HepG2 (cell line): ENCODE measurements around the gene RNASE4. TPM values are rescaled to one million over a fixed set of nuclear protein-coding genes. Genes with fewer than 3 reads are reported as not detected.
A peak's percentile ranks its signal among the peaks of the same experiment; 100 is the strongest.

Experiments used
- BATF2 ChIP-seq: sonication (generic); formaldehyde crosslinking; IDR thresholded peaks from 2 replicates; pipeline ENCODE4 v1.8.0; 2022; ENCODE audit warnings: mild to moderate bottlenecking, missing genetic modification reagents, moderate library complexity
- HMGXB4 ChIP-seq, 2 experiments: sonication (generic) in 1 of 2; formaldehyde crosslinking in 1 of 2; IDR thresholded peaks; 2 replicates each; pipeline versions ENCODE4 v1.4.0 to v1.6.1; 2018 to 2020; ENCODE audit warnings: missing genetic modification reagents in 2 of 2, borderline replicate concordance in 1 of 2, low read depth in 1 of 2, mild to moderate bottlenecking in 1 of 2, missing biosample characterization in 1 of 2
- MNT ChIP-seq: fragments of 450-650 bp; IDR thresholded peaks from 2 replicates; pipeline ENCODE4 v1.6.1; 2016
- PAX8 ChIP-seq: sonication (generic); formaldehyde crosslinking; IDR thresholded peaks from 2 replicates; pipeline ENCODE4 v1.8.0; 2022; ENCODE audit warnings: mild to moderate bottlenecking, missing genetic modification reagents, borderline replicate concordance
- RFX1 ChIP-seq: fragments of 450-650 bp; IDR thresholded peaks from 2 replicates; pipeline ENCODE4 v1.6.1; 2017
- TBP ChIP-seq: sonication (generic); formaldehyde crosslinking; IDR thresholded peaks from 2 replicates; pipeline ENCODE4 v1.5.0; 2020; ENCODE audit warnings: missing genetic modification reagents
- ZFP41 ChIP-seq: sonication (generic); formaldehyde crosslinking; IDR thresholded peaks from 2 replicates; pipeline ENCODE4 v1.4.0; 2020; ENCODE audit warnings: mild to moderate bottlenecking, missing genetic modification reagents, borderline replicate concordance
- ZNF232 ChIP-seq: sonication (generic); formaldehyde crosslinking; IDR thresholded peaks from 2 replicates; pipeline ENCODE4 v1.4.0; 2020; ENCODE audit warnings: missing genetic modification reagents, borderline replicate concordance
- ZNF281 ChIP-seq: sonication (generic); formaldehyde crosslinking; IDR thresholded peaks from 2 replicates; pipeline ENCODE4 v1.4.0; 2020; ENCODE audit warnings: missing genetic modification reagents, borderline replicate concordance
- ZNF407 ChIP-seq: sonication (generic); formaldehyde crosslinking; IDR thresholded peaks from one replicate; pipeline ENCODE4 v1.5.1; 2020; ENCODE audit warnings: mild to moderate bottlenecking, missing genetic modification reagents; ENCODE audit errors: not compliant biosample characterization
- ZNF616 ChIP-seq: sonication (generic); formaldehyde crosslinking; IDR thresholded peaks from 2 replicates; pipeline ENCODE4 v1.5.0; 2020; ENCODE audit warnings: low read depth, mild to moderate bottlenecking, missing genetic modification reagents
- ZNF850 ChIP-seq: sonication (generic); formaldehyde crosslinking; conservative IDR thresholded peaks from 2 replicates; pipeline ENCODE4 v1.9.0; 2021; ENCODE audit warnings: mild to moderate bottlenecking, missing genetic modification reagents
- polyA plus RNA-seq, 8 experiments: library from polyadenylated mRNA; depleted of rRNA in 3 of 8; stranded (reverse) in 7 of 8; unstranded in 1 of 8; fragments of >200 nt; fragmentation: Illumina TruSeq in 4 of 8; extraction: Trizol in 4 of 8; gene quantifications; 2 replicates each; pipeline versions ENCODE4 v1.2.1 to v1.2.3, GENCODE V29; 2011 to 2016; ENCODE audit warnings: low read depth in 4 of 8, missing spikeins in 1 of 8, mixed read lengths in 1 of 8; ENCODE audit not compliant: insufficient read depth in 1 of 8
- total RNA-seq, 5 experiments: library from RNA; depleted of rRNA; stranded (reverse); fragments of >200 nt; fragmentation: Illumina TruSeq; extraction: Trizol; gene quantifications; 2 replicates each; pipeline ENCODE4 v1.2.3, GENCODE V29; 2016; ENCODE audit warnings: low read depth in 1 of 5

Gene RNASE4
- total and polyA plus RNA-seq, 2 of the 13 experiments (the other 11 are each of a cell fraction or from before 2014, with no cell fraction given) = 109 to 983 TPM

- TF ChIP-seq ZNF407 (CRISPR knock-in tag) (peak; percentile 47), ZNF850 (CRISPR knock-in tag) (no peak), PAX8 (CRISPR knock-in tag) (no peak), ZFP41 (CRISPR knock-in tag) (peak; percentile 68; the same call in 1 of the 2 replicates), ZNF616 (CRISPR knock-in tag) (no peak), RFX1 (no peak), HMGXB4 (CRISPR knock-in tag; IDR thresholded peaks at IDR 0.05; ENCODE audit: borderline replicate concordance in 1 of 2, low read depth in 1 of 2) (peak; percentile 70 to 97), TBP (CRISPR knock-in tag) (no peak), BATF2 (CRISPR knock-in tag) (no peak), ZNF281 (CRISPR knock-in tag) (peak; percentile 21; the same call in 1 of the 2 replicates), ZNF232 (no peak; the same call in none of the 2 replicates), MNT (peak; percentile 22)
Measured at GRCh38 chr14:20683891-20684661, at the start of gene RNASE4 (continued).
